Measurements from ENCODE around the gene LRRC75A. TPM values are rescaled to one million over a fixed set of nuclear protein-coding genes. Genes with fewer than 3 reads are reported as not detected.

Gene LRRC75A
- total RNA-seq, 1 donor from 2014 or later: 2.5 TPM

DNA sequence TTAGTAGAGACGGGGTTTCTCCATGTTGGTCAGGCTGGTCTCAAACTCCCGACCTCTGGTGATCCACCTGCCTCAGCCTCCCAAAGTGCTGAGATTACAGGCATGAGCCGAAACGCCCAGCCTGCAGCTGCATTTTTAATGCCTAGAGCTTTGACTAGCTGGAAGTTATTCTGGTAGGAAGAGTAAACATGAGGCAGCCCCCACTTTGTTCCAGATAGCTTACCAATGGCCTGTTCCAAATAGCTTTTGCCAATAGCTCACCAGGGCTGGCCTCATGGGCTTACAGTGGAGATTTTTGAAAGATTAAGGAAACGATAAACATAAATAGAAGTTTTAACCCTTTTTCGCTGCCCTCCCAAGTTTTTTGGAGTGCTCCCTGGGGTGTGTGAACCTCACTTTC is 66.8 kb downstream of the LRRC75A start:
- Histone ChIP-seq H3K9me3 (no peaks in the 10 kb centered on the region), H3K27me3 (no peaks in the 10 kb centered on the region), H3K36me3 (peaks cover 52% of the 10 kb centered on the region), H3K4me1 (peaks cover 4% of the 10 kb centered on the region), H3K4me3 (no peak overlapping the region), H3K27ac (no peak overlapping the region)
- TF ChIP-seq, protein P1, sequence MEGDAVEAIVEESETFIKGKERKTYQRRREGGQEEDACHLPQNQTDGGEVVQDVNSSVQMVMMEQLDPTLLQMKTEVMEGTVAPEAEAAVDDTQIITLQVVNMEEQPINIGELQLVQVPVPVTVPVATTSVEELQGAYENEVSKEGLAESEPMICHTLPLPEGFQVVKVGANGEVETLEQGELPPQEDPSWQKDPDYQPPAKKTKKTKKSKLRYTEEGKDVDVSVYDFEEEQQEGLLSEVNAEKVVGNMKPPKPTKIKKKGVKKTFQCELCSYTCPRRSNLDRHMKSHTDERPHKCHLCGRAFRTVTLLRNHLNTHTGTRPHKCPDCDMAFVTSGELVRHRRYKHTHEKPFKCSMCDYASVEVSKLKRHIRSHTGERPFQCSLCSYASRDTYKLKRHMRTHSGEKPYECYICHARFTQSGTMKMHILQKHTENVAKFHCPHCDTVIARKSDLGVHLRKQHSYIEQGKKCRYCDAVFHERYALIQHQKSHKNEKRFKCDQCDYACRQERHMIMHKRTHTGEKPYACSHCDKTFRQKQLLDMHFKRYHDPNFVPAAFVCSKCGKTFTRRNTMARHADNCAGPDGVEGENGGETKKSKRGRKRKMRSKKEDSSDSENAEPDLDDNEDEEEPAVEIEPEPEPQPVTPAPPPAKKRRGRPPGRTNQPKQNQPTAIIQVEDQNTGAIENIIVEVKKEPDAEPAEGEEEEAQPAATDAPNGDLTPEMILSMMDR (IDR thresholded peaks at IDR 0.05): no peak
- intact Hi-C loops (cut with DNase I): no loop called here
- no peak for ATAC-seq
- no peak for DNase-seq

DNA sequence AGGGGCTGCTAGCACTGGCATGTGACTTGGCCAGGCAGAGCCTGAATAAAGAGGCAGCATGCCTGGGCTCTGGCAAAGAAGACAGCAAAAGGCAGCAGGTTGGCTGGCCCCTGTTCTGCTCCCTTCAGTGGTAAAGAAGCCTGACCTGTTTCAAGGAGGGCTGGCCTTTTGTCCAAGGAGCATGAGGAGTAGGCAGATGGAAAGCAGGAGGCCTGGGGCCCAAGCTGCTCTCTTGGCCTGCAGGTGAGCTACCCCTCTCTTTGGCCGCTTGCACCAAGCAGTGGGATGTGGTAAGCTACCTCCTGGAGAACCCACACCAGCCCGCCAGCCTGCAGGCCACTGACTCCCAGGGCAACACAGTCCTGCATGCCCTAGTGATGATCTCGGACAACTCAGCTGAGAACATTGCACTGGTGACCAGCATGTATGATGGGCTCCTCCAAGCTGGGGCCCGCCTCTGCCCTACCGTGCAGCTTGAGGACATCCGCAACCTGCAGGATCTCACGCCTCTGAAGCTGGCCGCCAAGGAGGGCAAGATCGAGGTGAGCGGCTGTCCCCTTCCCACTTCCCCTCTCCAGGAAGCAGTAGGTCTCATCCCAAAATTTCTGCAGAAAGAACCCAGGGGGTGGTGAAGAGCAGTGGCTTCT is 68.6 kb downstream of the LRRC75A start:
- H3K27me3 ChIP-seq: no peaks in the 10 kb centered on the region
- no peak for ATAC-seq

DNA sequence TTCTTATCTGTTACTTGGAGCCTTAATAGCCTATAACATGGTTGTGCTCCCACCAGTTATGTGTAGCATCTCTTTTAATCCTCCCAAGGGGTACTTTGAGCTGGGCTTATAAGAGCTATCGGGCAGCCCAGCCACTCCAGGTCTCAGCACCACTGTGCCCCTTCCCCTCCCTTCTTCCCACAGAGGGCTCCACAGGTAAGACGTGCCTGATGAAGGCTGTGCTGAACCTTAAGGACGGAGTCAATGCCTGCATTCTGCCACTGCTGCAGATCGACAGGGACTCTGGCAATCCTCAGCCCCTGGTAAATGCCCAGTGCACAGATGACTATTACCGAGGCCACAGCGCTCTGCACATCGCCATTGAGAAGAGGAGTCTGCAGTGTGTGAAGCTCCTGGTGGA is 69.6 kb downstream of the LRRC75A start:
- DNase-seq (no peak), ATAC-seq (no peak)
- intact Hi-C loops (cut with DNase I): no loop called here
- Histone ChIP-seq H3K4me1 (peaks cover 32% of the 10 kb centered on the region), H3K27ac (no peak overlapping the region), H3K4me3 (no peak overlapping the region), H3K27me3 (no peaks in the 10 kb centered on the region), H3K9me3 (no peaks in the 10 kb centered on the region), H3K36me3 (peaks cover 57% of the 10 kb centered on the region)
- TF ChIP-seq, protein P1 (IDR thresholded peaks at IDR 0.05): no peak

More for the DNA sequence above, 68.6 kb downstream of the LRRC75A start:
- Histone ChIP-seq H3K27ac (no peak overlapping the region), H3K4me1 (peaks cover 22% of the 10 kb centered on the region), H3K4me3 (no peak overlapping the region), H3K36me3 (peaks cover 54% of the 10 kb centered on the region), H3K9me3 (no peaks in the 10 kb centered on the region)
- intact Hi-C loops (cut with DNase I): no loop called here
- DNase-seq: no peak
- TF ChIP-seq, protein P1 (IDR thresholded peaks at IDR 0.05): no peak

DNA sequence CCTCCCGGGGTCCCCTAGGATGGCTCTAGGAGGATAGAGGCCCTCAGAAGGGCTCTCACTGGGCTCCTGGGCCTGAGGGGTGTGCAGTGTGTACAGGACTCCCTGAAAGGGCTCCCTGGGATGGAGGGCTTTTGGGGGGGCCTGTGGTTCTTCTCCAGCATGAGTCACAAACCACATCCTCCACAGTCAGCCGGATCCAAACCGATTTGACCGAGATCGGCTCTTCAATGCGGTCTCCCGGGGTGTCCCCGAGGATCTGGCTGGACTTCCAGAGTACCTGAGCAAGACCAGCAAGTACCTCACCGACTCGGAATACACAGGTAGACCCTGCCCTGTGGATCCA is 72.1 kb downstream of the LRRC75A start:
- no peak overlapping the region for H3K4me3 ChIP-seq
- TF ChIP-seq, protein P1 (IDR thresholded peaks at IDR 0.05): no peak
- H3K36me3 ChIP-seq: peaks cover 48% of the 10 kb centered on the region
- H3K27ac ChIP-seq: peak overlapping the region; percentile 28
- peaks cover 44% of the 10 kb centered on the region for H3K4me1 ChIP-seq
- intact Hi-C loops (cut with DNase I): no loop called here
- ATAC-seq (no peak), DNase-seq (no peak)
- H3K9me3 ChIP-seq: no peaks in the 10 kb centered on the region
- H3K27me3 ChIP-seq: no peaks in the 10 kb centered on the region

DNA sequence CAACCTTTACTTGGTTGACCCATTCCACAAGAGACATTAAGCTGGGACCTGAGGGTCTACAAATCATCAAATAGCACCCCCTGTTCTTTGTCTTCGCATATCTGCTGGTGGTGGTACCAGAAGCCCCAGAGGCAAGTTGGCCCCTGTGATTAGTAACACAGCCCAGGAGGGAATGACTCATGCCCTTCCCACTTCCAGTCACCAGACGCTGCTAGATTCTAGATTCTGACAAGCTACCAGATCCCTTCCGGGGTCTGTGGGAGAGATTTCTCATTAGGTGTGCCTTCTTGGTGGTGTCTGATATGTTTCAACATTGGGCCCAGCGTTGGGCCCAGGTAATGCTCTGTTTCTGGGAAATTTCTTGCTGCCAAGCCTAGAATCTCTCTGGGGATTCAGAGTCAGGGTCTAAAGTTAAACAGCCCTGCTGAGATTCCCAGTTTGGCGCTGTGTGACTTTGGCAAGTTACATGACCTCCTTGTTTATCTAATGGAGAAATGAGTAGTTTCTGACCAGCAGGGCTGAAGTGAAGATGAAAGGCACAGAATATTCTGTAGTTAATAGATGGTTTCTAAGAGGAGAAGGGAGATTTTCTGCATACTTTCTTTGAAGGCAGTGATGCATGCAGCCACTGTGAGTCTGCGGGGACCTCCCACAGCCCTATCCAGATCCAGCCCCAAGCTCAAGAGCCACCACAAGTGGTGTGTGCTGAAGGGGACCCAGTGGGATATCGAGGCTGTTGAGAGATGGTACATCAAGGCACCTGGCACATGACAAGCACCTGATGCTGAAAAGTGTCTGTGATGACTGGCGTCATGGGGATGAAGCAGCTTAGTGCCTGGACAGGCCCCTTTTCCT is 72.7 kb downstream of the LRRC75A start:
- no peaks in the 10 kb centered on the region for H3K9me3 ChIP-seq
- peaks cover 47% of the 10 kb centered on the region for H3K36me3 ChIP-seq
- no peaks in the 10 kb centered on the region for H3K27me3 ChIP-seq
- DNase-seq (no peak), ATAC-seq (peak; percentile 18)
- H3K4me1 ChIP-seq: peaks cover 44% of the 10 kb centered on the region
- intact Hi-C loops (cut with DNase I): no loop called here
- no peak overlapping the region for H3K4me3 ChIP-seq
- peak overlapping the region; percentile 28 for H3K27ac ChIP-seq
- TF ChIP-seq, protein P1 (IDR thresholded peaks at IDR 0.05): no peak

Measured in upper lobe of right lung (tissue), 1 donor.